T-helper 1 cell treated with Interleukin-12 subunit alpha and Interleukin-12 subunit beta and Interleukin-4 antibody, amounts not matched to agents 30 ng/mL and 1 ng/mL, for 36 hours (primary cell): ENCODE measurements around the gene OPN1MW3. TPM values are rescaled to one million over a fixed set of nuclear protein-coding genes. Genes with fewer than 3 reads are reported as not detected.
"Not testable (repeated sequence)": the region's sequence is repeated elsewhere in the genome, so short reads cannot be mapped to it uniquely, and the experiment has no call there.

Source experiments
- intact Hi-C: fragments of 100-400 bp; cut with micrococcal nuclease; formaldehyde crosslinking; loops from one replicate; pipeline ENCODE4 v1.15.1; 2024
- total RNA-seq: library from RNA; stranded (reverse); gene quantifications from 2 replicates; pipeline ENCODE4 v1.2.3, GENCODE V29; 2022

The OPN1MW3 gene
- total RNA-seq = not detected in 2 replicates

DNA sequence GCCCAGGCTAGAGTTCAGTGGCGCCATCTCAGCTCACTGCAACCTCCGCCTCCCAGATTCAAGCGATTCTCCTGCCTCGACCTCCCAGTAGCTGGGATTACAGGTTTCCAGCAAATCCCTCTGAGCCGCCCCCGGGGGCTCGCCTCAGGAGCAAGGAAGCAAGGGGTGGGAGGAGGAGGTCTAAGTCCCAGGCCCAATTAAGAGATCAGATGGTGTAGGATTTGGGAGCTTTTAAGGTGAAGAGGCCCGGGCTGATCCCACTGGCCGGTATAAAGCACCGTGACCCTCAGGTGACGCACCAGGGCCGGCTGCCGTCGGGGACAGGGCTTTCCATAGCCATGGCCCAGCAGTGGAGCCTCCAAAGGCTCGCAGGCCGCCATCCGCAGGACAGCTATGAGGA, at the start of gene OPN1MW3:
TSS of gene OPN1MW3 (plus strand) at position 301 of the 400 bp plus-strand sequence. CDS start at position 339, 38 bp downstream.
- intact Hi-C loops = not testable (repeated sequence)

GRCh38 chrX:154209670-154210418, 47.5 kb upstream of the OPN1MW3 start:
- intact Hi-C loops = not testable (repeated sequence)

- intact Hi-C loops = not testable (repeated sequence)
Observed at GRCh38 chrX:154211057-154211456, 46.3 kb upstream of the OPN1MW3 start.

DNA sequence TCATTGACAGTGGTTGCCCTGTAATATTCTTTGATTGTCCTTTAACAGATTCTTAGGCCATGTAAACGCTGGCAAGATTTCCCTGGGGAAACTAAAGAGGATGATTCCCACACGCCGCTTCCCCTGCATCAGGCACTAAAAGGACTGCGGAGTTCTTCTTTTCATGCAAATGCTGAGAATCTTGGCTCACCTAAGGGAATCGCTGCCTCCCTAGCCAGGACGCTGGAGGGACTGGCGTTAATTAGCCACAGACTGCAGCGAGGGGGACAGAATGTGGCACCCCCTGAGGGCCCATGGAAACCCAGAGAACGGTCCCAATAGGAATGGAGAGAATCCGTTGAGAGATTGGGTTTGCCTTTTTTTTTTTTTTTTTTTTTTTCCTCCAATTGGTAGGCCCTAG, 45.9 kb upstream of the OPN1MW3 start:
- intact Hi-C loops = not testable (repeated sequence)

DNA sequence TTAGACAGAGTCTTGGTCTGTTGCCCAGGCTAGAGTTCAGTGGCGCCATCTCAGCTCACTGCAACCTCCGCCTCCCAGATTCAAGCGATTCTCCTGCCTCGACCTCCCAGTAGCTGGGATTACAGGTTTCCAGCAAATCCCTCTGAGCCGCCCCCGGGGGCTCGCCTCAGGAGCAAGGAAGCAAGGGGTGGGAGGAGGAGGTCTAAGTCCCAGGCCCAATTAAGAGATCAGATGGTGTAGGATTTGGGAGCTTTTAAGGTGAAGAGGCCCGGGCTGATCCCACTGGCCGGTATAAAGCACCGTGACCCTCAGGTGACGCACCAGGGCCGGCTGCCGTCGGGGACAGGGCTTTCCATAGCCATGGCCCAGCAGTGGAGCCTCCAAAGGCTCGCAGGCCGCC, 37.9 kb upstream of the OPN1MW3 start, which contains the start of gene OPN1MW2:
TSS of gene OPN1MW2 (plus strand) at position 301 of the 400 bp plus-strand sequence. CDS start at position 361, 60 bp downstream.
- intact Hi-C loops = not testable (repeated sequence)

DNA sequence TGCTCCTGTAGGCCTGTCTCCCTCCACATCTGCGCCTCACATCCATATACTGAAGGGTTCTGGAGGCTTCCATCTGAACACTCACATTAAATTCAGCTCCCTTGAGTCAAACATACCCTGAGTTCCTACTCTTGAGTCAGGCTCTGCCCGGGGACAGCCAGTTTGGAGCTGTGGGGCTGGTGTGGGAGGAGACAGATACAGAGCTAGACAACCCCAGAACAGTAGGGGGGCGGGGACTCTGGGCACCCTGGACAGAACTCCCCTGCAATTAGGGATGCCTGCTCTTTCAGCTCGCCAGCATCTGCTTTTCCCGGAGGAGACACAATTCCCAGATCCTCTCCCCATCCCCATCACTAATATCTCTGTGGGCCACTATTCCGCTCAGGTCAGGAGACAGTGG, 32.1 kb upstream of the OPN1MW3 start:
- intact Hi-C loops = not testable (repeated sequence)

DNA sequence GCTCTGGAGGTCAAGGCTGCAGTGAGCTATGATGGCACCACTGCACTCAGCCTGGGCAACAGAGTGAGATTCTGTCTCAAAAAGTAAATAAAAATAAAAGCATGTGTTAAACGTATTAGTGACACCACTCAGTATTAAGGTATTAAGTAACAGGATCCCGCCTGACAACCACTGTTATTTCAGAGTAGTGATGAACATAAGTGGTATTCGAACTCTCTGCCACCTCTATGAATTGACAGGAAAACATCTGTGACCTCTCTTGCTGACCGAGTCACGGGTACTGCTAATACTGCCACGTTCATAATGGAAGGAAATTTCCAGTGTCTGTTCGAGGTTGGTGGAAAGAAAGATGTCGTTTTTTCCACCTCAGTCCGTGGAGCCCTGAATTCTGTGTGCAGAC, 30.7 kb upstream of the OPN1MW3 start:
- intact Hi-C loops = not testable (repeated sequence)

GRCh38 chrX:154231443-154231842, 25.9 kb upstream of the OPN1MW3 start:
- intact Hi-C loops = not testable (repeated sequence)

- intact Hi-C loops = not testable (repeated sequence)
Observed at GRCh38 chrX:154233620-154234019, 23.8 kb upstream of the OPN1MW3 start.

- intact Hi-C loops = not testable (repeated sequence)
Observed at GRCh38 chrX:154238939-154239559, 18.3 kb upstream of the OPN1MW3 start.

DNA sequence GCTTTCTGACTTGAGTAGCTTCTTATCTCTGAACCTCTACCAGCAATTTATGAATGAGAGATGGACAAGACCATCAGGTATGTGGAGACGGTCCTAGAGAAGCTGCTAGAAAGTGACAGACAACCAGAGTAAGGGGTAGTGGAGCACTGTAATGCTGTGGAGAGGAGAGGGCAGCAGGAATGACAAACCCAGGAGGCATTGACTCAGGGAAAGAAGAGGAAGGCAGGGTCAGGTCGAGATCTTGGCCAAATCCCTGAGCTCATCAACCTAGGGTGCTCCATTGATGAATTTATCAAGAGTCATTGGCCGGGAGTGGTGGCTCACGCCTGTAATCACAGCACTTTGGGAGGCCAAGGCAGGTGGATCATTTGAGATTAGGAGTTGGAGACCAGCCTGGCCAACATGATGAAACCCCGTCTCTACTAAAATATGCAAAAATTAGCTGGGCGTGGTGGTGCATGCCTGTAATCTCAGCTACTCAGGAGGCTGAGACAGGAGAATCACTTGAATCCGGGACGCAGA, 17.3 kb upstream of the OPN1MW3 start:
- intact Hi-C loops = not testable (repeated sequence)

DNA sequence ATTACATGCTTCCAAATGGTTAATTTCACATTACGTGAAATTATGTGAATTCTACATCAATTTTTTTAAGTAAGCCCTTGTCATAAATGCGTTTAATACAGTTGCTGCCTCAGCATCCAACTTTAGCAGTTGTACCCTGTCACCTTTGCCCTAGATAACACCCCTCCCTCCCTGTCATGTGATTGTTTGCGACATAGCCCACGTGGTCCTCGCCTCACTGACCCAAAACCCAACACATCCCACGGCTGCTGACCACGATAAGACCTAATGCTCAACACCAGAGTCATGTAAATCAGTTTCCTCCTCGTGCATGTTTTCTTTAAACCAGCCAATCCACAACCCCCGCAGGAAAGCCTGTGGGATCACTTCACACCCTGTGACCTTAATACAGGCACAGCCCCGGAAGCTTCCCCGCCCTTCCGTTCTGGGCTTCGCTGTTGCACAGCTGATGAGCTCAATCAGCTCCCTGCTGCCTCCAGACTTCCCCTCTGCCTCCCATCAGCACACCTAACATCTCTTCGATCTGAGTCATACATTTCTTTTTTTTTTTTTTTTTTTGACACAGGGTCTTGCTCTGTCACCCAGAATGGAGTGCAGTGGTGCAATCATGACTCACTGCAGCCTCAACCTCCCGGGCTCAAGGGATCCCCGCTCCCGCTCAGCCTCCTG, 9.9 kb upstream of the OPN1MW3 start:
- intact Hi-C loops = not testable (repeated sequence)

DNA sequence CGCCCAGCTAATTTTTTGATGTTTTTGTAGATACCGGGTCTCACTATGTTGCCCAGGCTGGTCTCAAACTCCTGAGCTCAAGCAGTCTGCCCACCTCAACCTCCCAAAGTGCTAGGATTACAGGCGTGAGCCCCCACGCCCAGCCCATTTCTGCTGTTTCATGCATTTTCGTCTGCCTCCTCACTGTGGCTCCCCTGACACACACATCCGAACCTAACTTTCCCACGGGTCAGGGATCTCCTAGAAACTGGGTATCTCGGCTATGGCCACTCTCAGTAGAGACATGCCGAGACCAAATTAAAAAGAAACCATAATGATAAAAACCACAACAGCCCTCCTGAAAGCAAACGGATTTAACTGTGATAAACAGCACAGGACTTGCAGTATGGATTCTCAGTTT, 9.3 kb upstream of the OPN1MW3 start:
- intact Hi-C loops = not testable (repeated sequence)

GRCh38 chrX:154258711-154259110, 1.3 kb downstream of the OPN1MW3 start:
- intact Hi-C loops = not testable (repeated sequence)

DNA sequence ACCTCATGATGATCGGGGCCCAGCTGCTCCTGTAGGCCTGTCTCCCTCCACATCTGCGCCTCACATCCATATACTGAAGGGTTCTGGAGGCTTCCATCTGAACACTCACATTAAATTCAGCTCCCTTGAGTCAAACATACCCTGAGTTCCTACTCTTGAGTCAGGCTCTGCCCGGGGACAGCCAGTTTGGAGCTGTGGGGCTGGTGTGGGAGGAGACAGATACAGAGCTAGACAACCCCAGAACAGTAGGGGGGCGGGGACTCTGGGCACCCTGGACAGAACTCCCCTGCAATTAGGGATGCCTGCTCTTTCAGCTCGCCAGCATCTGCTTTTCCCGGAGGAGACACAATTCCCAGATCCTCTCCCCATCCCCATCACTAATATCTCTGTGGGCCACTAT, 5.7 kb downstream of the OPN1MW3 start:
- intact Hi-C loops = not testable (repeated sequence)

DNA sequence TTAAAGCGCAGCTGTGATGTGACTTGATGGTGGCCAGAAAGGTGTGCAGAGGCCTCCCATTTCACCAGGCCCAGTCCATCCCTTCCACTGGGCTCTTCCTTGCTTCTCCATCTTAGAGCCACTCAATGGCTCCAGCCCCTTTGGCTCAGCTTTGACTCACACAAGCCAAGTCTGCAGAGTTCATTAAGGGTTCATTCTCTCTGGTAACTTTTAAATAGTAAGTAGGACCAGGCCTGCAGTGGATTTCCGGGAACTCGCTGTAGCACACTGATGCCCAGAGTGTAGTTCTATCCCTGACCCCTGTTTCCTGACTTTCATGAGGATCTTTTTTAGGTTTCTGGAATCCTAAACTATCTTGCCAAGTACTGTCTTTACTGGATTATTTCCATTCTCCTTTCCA, 11.9 kb downstream of the OPN1MW3 start:
- intact Hi-C loops = not testable (repeated sequence)

- intact Hi-C loops = not testable (repeated sequence)
Observed at GRCh38 chrX:154284489-154285338, 27.3 kb downstream of the OPN1MW3 start.

DNA sequence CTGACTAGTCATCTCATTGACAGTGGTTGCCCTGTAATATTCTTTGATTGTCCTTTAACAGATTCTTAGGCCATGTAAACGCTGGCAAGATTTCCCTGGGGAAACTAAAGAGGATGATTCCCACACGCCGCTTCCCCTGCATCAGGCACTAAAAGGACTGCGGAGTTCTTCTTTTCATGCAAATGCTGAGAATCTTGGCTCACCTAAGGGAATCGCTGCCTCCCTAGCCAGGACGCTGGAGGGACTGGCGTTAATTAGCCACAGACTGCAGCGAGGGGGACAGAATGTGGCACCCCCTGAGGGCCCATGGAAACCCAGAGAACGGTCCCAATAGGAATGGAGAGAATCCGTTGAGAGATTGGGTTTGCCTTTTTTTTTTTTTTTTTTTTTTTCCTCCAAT, 29.0 kb downstream of the OPN1MW3 start:
- intact Hi-C loops = not testable (repeated sequence)

- intact Hi-C loops = no loop called here
Observed at GRCh38 chrX:154294791-154295574, 37.6 kb downstream of the OPN1MW3 start, which contains the start of gene TEX28. TEX28 (minus strand) TSS chrX:154295124; CDS start chrX:154292117, 3,007 bp downstream.
